Fibroblast of lung (primary cell): ENCODE data around the gene OR2L5. TPM values are rescaled to one million over a fixed set of nuclear protein-coding genes. Genes with fewer than 3 reads are reported as not detected.

ENCODE experiments used
- DNase-seq, 2 donors: peaks; one replicate each; pipeline versions ENCODE4 v3.0.0 to v3.0.0-alpha.2; 2010; ENCODE audit warnings: low read depth in 2 of 2
- H2AFZ ChIP-seq: 2 replicates; pipeline ENCODE4 v1.5.1; 2012; ENCODE audit warnings: low read length, control low read depth, inconsistent platforms
- H3K27ac ChIP-seq: 2 replicates; pipeline ENCODE4 v1.5.1; 2011; ENCODE audit warnings: low read length, control low read depth; ENCODE audit not compliant: insufficient read depth
- H3K27me3 ChIP-seq: 2 replicates; pipeline ENCODE4 v1.5.1; 2011; ENCODE audit warnings: mild to moderate bottlenecking, low read length; ENCODE audit not compliant: control insufficient read depth, insufficient read depth
- H3K36me3 ChIP-seq: 2 replicates; pipeline ENCODE4 v1.5.1; 2011; ENCODE audit warnings: low read length; ENCODE audit not compliant: control insufficient read depth, insufficient read depth
- H3K4me1 ChIP-seq: 2 replicates; pipeline ENCODE4 v1.5.1; 2011; ENCODE audit warnings: low read length; ENCODE audit not compliant: control insufficient read depth, insufficient read depth; ENCODE audit errors: extremely low read depth
- H3K4me2 ChIP-seq: 2 replicates; pipeline ENCODE4 v1.5.1; 2011; ENCODE audit warnings: low read length, control low read depth; ENCODE audit not compliant: insufficient read depth; ENCODE audit errors: extremely low read depth
- H3K4me3 ChIP-seq, 4 experiments: fragments of 200-600 bp in 1 of 4; sonication (generic) in 1 of 4; replicated peaks in 1 of 4; 2 replicates each; pipeline ENCODE4 v1.5.1; 2011 to 2016; ENCODE audit warnings: low read length in 4 of 4, low read depth in 3 of 4, mild to moderate bottlenecking in 3 of 4, control low read depth in 2 of 4, inconsistent platforms in 1 of 4, mixed read lengths in 1 of 4; ENCODE audit not compliant: insufficient read depth in 1 of 4; ENCODE audit errors: control extremely low read depth in 1 of 4
- H3K79me2 ChIP-seq: 2 replicates; pipeline ENCODE4 v1.5.1; 2012; ENCODE audit warnings: mild to moderate bottlenecking, low read length, inconsistent platforms; ENCODE audit not compliant: control insufficient read depth, insufficient read depth
- H3K9ac ChIP-seq: 2 replicates; pipeline ENCODE4 v1.5.1; 2011; ENCODE audit warnings: mild to moderate bottlenecking, low read length, control low read depth; ENCODE audit not compliant: insufficient read depth
- H3K9me3 ChIP-seq: 2 replicates; pipeline ENCODE4 v1.5.1; 2012; ENCODE audit warnings: low read depth, low read length; ENCODE audit not compliant: control insufficient read depth, insufficient read depth
- H4K20me1 ChIP-seq: 2 replicates; pipeline ENCODE4 v1.5.1; 2011; ENCODE audit warnings: low read length; ENCODE audit not compliant: control insufficient read depth, insufficient read depth; ENCODE audit errors: extremely low read depth
- EZH2 ChIP-seq: IDR thresholded peaks from 2 replicates; pipeline ENCODE4 v1.5.1; 2012; ENCODE audit warnings: low read length, control low read depth, mild to moderate bottlenecking; ENCODE audit errors: missing control alignments
- polyA minus RNA-seq: library from RNA; depleted of rRNA, polyadenylated mRNA; stranded (reverse); fragments of >200 nt; gene quantifications from 2 replicates; pipeline ENCODE4 v1.2.3, GENCODE V29; 2011; ENCODE audit warnings: low replicate concordance
- polyA plus RNA-seq, 2 donors: library from polyadenylated mRNA; depleted of rRNA in 1 of 2; stranded (reverse) in 1 of 2; unstranded in 1 of 2; fragments of >200 nt; gene quantifications; 2 replicates each; pipeline ENCODE4 v1.2.1, GENCODE V29; 2011 to 2012; ENCODE audit warnings: missing spikeins in 1 of 2
- total RNA-seq: library from RNA; depleted of rRNA; stranded (reverse); fragments of >200 nt; gene quantifications from 2 replicates; pipeline ENCODE4 v1.2.1, GENCODE V29; 2014
- TF ChIP-seq, protein P1 (sequence below), 2 donors: IDR thresholded peaks in 1 of 2; conservative IDR thresholded peaks in 1 of 2; 1 replicate in 1 of 2; 2 replicates in 1 of 2; pipeline ENCODE4 v1.5.1; 2011 to 2012; ENCODE audit warnings: low read length in 2 of 2, control low read depth in 1 of 2, inconsistent platforms in 1 of 2, low read depth in 1 of 2, mild to moderate bottlenecking in 1 of 2

Gene OR2L5, protein sequence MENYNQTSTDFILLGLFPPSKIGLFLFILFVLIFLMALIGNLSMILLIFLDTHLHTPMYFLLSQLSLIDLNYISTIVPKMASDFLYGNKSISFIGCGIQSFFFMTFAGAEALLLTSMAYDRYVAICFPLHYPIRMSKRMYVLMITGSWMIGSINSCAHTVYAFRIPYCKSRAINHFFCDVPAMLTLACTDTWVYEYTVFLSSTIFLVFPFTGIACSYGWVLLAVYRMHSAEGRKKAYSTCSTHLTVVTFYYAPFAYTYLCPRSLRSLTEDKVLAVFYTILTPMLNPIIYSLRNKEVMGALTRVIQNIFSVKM
- not detected in 2 replicates for total RNA-seq
- polyA plus RNA-seq, result not detected in 2 replicates
- polyA plus RNA-seq (2012), result not detected in 2 replicates
- not detected in 2 replicates for polyA minus RNA-seq

DNA sequence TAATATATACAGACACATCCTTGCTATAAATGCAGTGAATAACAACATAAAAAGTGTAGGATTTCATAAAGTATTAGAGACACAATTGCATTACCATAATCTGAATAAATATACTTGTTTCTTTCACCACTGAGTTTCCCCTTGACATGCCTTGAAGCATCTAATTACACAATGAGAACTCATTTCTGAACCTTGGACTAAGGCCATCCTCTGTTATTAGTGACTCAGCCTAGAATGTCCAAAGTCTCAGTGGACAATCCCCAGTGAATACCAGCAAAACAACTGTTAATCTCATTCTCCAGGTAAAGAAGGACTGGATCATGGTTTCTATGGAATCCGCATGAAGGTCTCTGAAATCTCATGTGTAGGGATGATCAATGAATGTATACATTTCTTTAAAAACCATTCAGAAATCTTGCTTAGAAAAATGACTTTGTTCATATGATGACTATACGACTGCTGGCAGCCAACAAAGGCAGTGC, at the start of gene OR2L5:
OR2L5 (plus strand) TSS at position 432 of the 482 bp plus-strand sequence. CDS start 8,288 bp downstream, outside the sequence.
- H4K20me1 ChIP-seq, result no peaks in the 10 kb centered on the region
- H3K4me2 ChIP-seq, result no peak within 1 kb of the TSS
- H3K79me2 ChIP-seq, result no peaks in the 10 kb centered on the region
- no peak within 1 kb of the TSS for H3K4me3 ChIP-seq
- no peaks in the 10 kb centered on the region for H3K4me1 ChIP-seq
- no peaks in the 10 kb centered on the region for H3K36me3 ChIP-seq
- H3K9ac ChIP-seq, result no peak within 1 kb of the TSS
- H3K27me3 ChIP-seq, result no peaks in the 10 kb centered on the region
- H3K9me3 ChIP-seq, result no peaks in the 10 kb centered on the region
- TF ChIP-seq EZH2, result no peak
- TF ChIP-seq, protein P1, sequence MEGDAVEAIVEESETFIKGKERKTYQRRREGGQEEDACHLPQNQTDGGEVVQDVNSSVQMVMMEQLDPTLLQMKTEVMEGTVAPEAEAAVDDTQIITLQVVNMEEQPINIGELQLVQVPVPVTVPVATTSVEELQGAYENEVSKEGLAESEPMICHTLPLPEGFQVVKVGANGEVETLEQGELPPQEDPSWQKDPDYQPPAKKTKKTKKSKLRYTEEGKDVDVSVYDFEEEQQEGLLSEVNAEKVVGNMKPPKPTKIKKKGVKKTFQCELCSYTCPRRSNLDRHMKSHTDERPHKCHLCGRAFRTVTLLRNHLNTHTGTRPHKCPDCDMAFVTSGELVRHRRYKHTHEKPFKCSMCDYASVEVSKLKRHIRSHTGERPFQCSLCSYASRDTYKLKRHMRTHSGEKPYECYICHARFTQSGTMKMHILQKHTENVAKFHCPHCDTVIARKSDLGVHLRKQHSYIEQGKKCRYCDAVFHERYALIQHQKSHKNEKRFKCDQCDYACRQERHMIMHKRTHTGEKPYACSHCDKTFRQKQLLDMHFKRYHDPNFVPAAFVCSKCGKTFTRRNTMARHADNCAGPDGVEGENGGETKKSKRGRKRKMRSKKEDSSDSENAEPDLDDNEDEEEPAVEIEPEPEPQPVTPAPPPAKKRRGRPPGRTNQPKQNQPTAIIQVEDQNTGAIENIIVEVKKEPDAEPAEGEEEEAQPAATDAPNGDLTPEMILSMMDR (conservative IDR thresholded peaks at IDR 0.05 in 1 of 2, IDR thresholded peaks at IDR 0.05 in 1 of 2; ENCODE audit: low read depth in 1 of 2, low read length in 2 of 2), result no peak
- no peak within 1 kb of the TSS for H2AFZ ChIP-seq
- DNase-seq, result no peak
- H3K27ac ChIP-seq, result no peak within 1 kb of the TSS

DNA sequence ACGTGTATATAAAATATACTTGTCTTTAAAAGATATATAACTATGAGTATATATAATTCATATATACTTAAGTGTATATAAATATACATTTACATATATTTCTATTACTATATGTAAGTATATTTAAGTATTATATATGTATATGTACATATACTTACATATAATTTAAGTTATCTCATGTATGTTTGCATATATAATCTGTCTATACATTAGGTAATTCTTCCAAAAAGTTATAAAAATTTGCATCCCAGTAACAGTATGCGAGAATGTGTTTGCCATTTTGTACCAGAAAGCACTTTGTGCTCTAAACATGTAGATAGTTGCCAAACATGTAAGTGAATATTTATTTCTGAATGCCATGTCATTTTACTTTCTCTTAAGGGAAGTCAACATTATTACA, 48.5 kb upstream of the OR2L5 start, which contains the start of gene OR2AK2:
OR2AK2 (plus strand) TSS at position 301 of the 400 bp plus-strand sequence. CDS start 144 bp downstream, outside the sequence.
- H3K9ac ChIP-seq, result no peak within 1 kb of the TSS
- no peaks in the 10 kb centered on the region for H3K36me3 ChIP-seq
- no peak within 1 kb of the TSS for H3K4me3 ChIP-seq

GRCh38 chr1:247966532-247967204, 46.8 kb upstream of the OR2L5 start:
- Histone ChIP-seq H3K27ac (no peak overlapping the region), H4K20me1 (no peaks in the 10 kb centered on the region), H3K4me3 (no peak overlapping the region), H3K4me2 (no peak overlapping the region), H3K9me3 (no peaks in the 10 kb centered on the region), H3K27me3 (no peaks in the 10 kb centered on the region), H3K79me2 (no peaks in the 10 kb centered on the region), H3K4me1 (no peaks in the 10 kb centered on the region), H2AFZ (no peak overlapping the region), H3K36me3 (no peaks in the 10 kb centered on the region), H3K9ac (no peak overlapping the region)
- TF ChIP-seq, protein P1 (conservative IDR thresholded peaks at IDR 0.05 in 1 of 2, IDR thresholded peaks at IDR 0.05 in 1 of 2; ENCODE audit: low read depth in 1 of 2, low read length in 2 of 2), result no peak
- no peak for TF ChIP-seq EZH2
- DNase-seq, result no peak

More for the DNA sequence above, 48.5 kb upstream of the OR2L5 start, which contains the start of gene OR2AK2:
- H3K9me3 ChIP-seq, result no peaks in the 10 kb centered on the region
- no peak within 1 kb of the TSS for H3K27ac ChIP-seq
- H3K4me2 ChIP-seq, result no peak within 1 kb of the TSS
- H2AFZ ChIP-seq, result no peak within 1 kb of the TSS
- no peaks in the 10 kb centered on the region for H4K20me1 ChIP-seq
- H3K79me2 ChIP-seq, result no peaks in the 10 kb centered on the region
- TF ChIP-seq EZH2, result no peak
- TF ChIP-seq, protein P1 (conservative IDR thresholded peaks at IDR 0.05 in 1 of 2, IDR thresholded peaks at IDR 0.05 in 1 of 2; ENCODE audit: low read depth in 1 of 2, low read length in 2 of 2), result no peak
- H3K4me1 ChIP-seq, result no peaks in the 10 kb centered on the region
- DNase-seq, result no peak
- no peaks in the 10 kb centered on the region for H3K27me3 ChIP-seq
